Measurements from ENCODE around the gene TMEM240.
"Not testable (repeated sequence)": the region's sequence is repeated elsewhere in the genome, so short reads cannot be mapped to it uniquely, and the experiment has no call there.

The TMEM240 gene

GRCh38 chr1:1562556-1563195 lies 22.3 kb upstream of the TMEM240 start:
- no peak for ATAC-seq (ENCODE audit: low read depth)
- Histone ChIP-seq H3K36me3 (ENCODE audit: low read depth) (peaks cover 69% of the 10 kb centered on the region), H3K4me1 (ENCODE audit: insufficient read depth, poor library complexity, severe bottlenecking) (no peaks in the 10 kb centered on the region), H3K9me3 (ENCODE audit: severe bottlenecking) (no peaks in the 10 kb centered on the region), H3K27me3 (ENCODE audit: insufficient read depth, poor library complexity, severe bottlenecking) (no peaks in the 10 kb centered on the region), H3K4me3 (ENCODE audit: severe bottlenecking) (no peak overlapping the region), H3K27ac (ENCODE audit: poor library complexity, severe bottlenecking) (no peak overlapping the region)
- DNase-seq (ENCODE audit: low spot score) = no peak
- no peak for TF ChIP-seq CTCF (IDR thresholded peaks at IDR 0.05; ENCODE audit: poor library complexity, severe bottlenecking)

DNA sequence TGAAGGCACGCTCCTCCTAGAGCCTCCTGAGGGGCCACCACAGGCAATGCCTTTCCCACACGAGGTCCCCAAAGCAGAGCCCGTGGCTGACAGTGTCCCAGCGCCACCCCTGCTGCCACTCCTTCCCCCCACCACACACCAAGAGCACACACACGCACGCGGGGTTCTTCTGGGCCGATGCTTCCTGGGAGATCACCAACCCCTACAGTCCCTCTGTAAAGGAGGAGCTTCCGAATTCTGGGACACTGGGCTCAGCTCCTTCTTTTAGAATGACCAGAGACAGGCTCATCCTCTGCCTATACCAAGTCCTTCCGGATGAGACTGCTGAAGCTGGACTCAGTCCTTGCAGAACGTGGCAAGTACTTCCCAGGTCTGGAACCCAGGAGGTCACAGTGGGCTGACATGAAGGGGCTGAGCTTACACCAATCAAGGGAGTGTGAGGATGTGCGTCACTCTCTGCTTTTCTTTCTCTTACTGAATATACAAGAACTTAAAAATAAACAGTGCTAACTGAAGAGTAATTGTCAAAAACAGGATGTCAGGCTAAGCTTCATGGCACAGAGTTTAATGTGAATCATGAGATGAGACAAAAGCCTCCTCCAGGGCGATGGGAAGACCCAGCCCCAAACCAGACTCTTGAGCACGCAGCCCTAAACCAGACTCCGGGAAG lies 21.5 kb upstream of the TMEM240 start:
- DNase-seq (ENCODE audit: low spot score) = no peak
- TF ChIP-seq CTCF (IDR thresholded peaks at IDR 0.05; ENCODE audit: poor library complexity, severe bottlenecking) = no peak

DNA sequence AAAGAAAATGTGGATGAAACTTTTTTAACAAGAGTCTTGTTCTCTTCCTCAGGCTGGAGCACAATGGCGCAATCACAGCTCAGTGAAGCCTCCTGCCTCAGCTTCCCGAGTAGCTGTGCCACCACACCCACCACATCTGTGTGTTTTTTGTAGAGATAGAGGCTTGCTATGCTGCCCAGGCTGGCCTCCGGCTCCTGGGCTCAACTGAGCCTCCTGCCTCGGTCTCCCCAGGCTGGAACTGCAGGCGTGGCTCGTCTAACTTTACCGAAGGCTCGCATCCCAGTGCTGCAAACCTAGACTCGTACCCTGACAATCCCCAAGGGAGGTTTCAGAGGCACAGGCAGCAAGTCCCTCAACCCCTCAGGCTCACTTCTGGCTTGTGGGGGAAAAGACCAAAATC lies 19.8 kb upstream of the TMEM240 start:
- no peak for TF ChIP-seq CTCF (IDR thresholded peaks at IDR 0.05; ENCODE audit: poor library complexity, severe bottlenecking)
- H3K4me1 ChIP-seq (ENCODE audit: insufficient read depth, poor library complexity, severe bottlenecking) = no peaks in the 10 kb centered on the region
- no peaks in the 10 kb centered on the region for H3K27me3 ChIP-seq (ENCODE audit: insufficient read depth, poor library complexity, severe bottlenecking)
- H3K36me3 ChIP-seq (ENCODE audit: low read depth) = peaks cover 65% of the 10 kb centered on the region
- DNase-seq (ENCODE audit: low spot score) (no peak), ATAC-seq (ENCODE audit: low read depth) (no peak; the same call in 2 of the 3 replicates)
- no peak overlapping the region for H3K4me3 ChIP-seq (ENCODE audit: severe bottlenecking)
- H3K9me3 ChIP-seq (ENCODE audit: severe bottlenecking) = no peaks in the 10 kb centered on the region
- no peak overlapping the region for H3K27ac ChIP-seq (ENCODE audit: poor library complexity, severe bottlenecking)

More for the DNA sequence above, 21.5 kb upstream of the TMEM240 start:
- H3K27me3 ChIP-seq (ENCODE audit: insufficient read depth, poor library complexity, severe bottlenecking) = no peaks in the 10 kb centered on the region
- H3K36me3 ChIP-seq (ENCODE audit: low read depth) = peaks cover 76% of the 10 kb centered on the region
- H3K9me3 ChIP-seq (ENCODE audit: severe bottlenecking) = no peaks in the 10 kb centered on the region
- H3K27ac ChIP-seq (ENCODE audit: poor library complexity, severe bottlenecking) = no peak overlapping the region
- ATAC-seq (ENCODE audit: low read depth) = no peak
- H3K4me3 ChIP-seq (ENCODE audit: severe bottlenecking) = no peak overlapping the region
- no peaks in the 10 kb centered on the region for H3K4me1 ChIP-seq (ENCODE audit: insufficient read depth, poor library complexity, severe bottlenecking)

- H3K27me3 ChIP-seq (ENCODE audit: insufficient read depth, poor library complexity, severe bottlenecking) = no peaks in the 10 kb centered on the region
- H3K4me3 ChIP-seq (ENCODE audit: severe bottlenecking) = no peak overlapping the region
- no peaks in the 10 kb centered on the region for H3K9me3 ChIP-seq (ENCODE audit: severe bottlenecking)
- no peak for DNase-seq (ENCODE audit: low spot score)
- peaks cover 54% of the 10 kb centered on the region for H3K36me3 ChIP-seq (ENCODE audit: low read depth)
- ATAC-seq (ENCODE audit: low read depth) = no peak
- H3K27ac ChIP-seq (ENCODE audit: poor library complexity, severe bottlenecking) = no peak overlapping the region
- no peak for TF ChIP-seq CTCF (IDR thresholded peaks at IDR 0.05; ENCODE audit: poor library complexity, severe bottlenecking)
- peaks cover 7% of the 10 kb centered on the region for H3K4me1 ChIP-seq (ENCODE audit: insufficient read depth, poor library complexity, severe bottlenecking)
Measured at GRCh38 chr1:1559066-1559465, 18.6 kb upstream of the TMEM240 start.

DNA sequence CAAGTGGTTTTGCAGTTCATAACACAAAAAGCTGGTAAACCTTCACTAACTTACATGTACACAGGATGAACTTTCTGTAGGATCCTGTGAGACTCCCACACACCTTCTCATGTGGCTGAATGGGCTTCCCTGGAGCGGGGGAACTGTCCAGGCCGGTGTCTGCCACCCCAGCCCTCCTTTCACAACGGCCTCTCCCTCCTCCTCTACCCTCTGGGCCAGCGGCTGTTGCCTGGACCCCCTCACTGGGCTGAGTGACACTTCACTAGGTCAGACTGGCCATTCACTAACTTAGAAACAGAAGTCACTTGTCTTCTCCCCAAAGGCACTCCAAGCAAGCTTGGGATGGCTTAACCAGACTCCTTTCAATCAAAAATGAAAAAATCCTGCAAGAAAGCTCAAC lies 18.2 kb upstream of the TMEM240 start:
- no peak for DNase-seq (ENCODE audit: low spot score)
- ATAC-seq (ENCODE audit: low read depth) = no peak
- Histone ChIP-seq H3K27ac (ENCODE audit: poor library complexity, severe bottlenecking) (no peak overlapping the region), H3K27me3 (ENCODE audit: insufficient read depth, poor library complexity, severe bottlenecking) (no peaks in the 10 kb centered on the region), H3K4me1 (ENCODE audit: insufficient read depth, poor library complexity, severe bottlenecking) (peaks cover 7% of the 10 kb centered on the region), H3K9me3 (ENCODE audit: severe bottlenecking) (no peaks in the 10 kb centered on the region), H3K4me3 (ENCODE audit: severe bottlenecking) (no peak overlapping the region), H3K36me3 (ENCODE audit: low read depth) (peaks cover 49% of the 10 kb centered on the region)
- TF ChIP-seq CTCF (IDR thresholded peaks at IDR 0.05; ENCODE audit: poor library complexity, severe bottlenecking) = no peak

DNA sequence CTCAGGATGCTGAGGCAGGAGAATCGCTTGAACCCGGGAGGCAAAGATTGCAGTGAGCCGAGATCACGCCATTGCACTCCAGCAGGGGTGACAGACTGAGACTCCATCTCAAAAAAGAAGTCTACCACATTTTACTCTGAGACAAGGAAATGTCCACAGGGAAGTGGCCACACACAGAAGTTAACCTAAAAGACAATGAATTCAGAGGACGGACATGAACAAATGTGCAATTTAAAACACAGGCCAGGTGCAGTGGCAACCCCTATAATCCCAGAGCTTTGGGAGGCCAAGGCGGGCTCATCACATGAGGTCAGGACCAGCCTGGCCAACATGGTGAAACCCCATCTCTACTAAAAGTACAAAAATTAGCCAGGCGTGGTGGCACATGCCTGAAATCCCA lies 17.3 kb upstream of the TMEM240 start:
- DNase-seq (ENCODE audit: low spot score); H3K9me3 ChIP-seq (ENCODE audit: severe bottlenecking); H3K27me3 ChIP-seq (ENCODE audit: insufficient read depth, poor library complexity, severe bottlenecking); H3K4me1 ChIP-seq (ENCODE audit: insufficient read depth, poor library complexity, severe bottlenecking); ATAC-seq (ENCODE audit: low read depth); H3K27ac ChIP-seq (ENCODE audit: poor library complexity, severe bottlenecking); H3K4me3 ChIP-seq (ENCODE audit: severe bottlenecking): not testable (repeated sequence)
- H3K36me3 ChIP-seq (ENCODE audit: low read depth) = peaks cover 40% of the 10 kb centered on the region

- H3K4me1 ChIP-seq (ENCODE audit: insufficient read depth, poor library complexity, severe bottlenecking); ATAC-seq (ENCODE audit: low read depth); DNase-seq (ENCODE audit: low spot score); H3K27me3 ChIP-seq (ENCODE audit: insufficient read depth, poor library complexity, severe bottlenecking); H3K4me3 ChIP-seq (ENCODE audit: severe bottlenecking); H3K27ac ChIP-seq (ENCODE audit: poor library complexity, severe bottlenecking); H3K9me3 ChIP-seq (ENCODE audit: severe bottlenecking): not testable (repeated sequence)
- H3K36me3 ChIP-seq (ENCODE audit: low read depth) = peaks cover 34% of the 10 kb centered on the region
Measured at GRCh38 chr1:1556961-1557360, 16.5 kb upstream of the TMEM240 start.
